Measurements from ENCODE around the gene HAGHL. TPM values are rescaled to one million over a fixed set of nuclear protein-coding genes. Genes with fewer than 3 reads are reported as not detected.

The HAGHL gene
- polyA plus RNA-seq, 1 donor (not counting 4 experiments of a cell fraction or from before 2014, with no cell fraction given), result 8.0 TPM

GRCh38 chr16:679814-680624, 46.9 kb upstream of the HAGHL start, which contains the start of gene STUB1:
TSS of gene STUB1 (plus strand) at chr16:680410. CDS start at chr16:680526, 116 bp downstream.
- peak within 1 kb of the TSS; percentile 87 for H2AFZ ChIP-seq (ENCODE audit: control insufficient read depth, low read length)
- H3K27ac ChIP-seq (ENCODE audit: control insufficient read depth, insufficient read depth, low read length), result peak within 1 kb of the TSS; percentile 64
- H4K20me1 ChIP-seq (ENCODE audit: control insufficient read depth, extremely low read depth, insufficient read depth, low read length), result peaks cover 16% of the 10 kb centered on the region
- H3K79me2 ChIP-seq (ENCODE audit: control insufficient read depth, insufficient read depth, low read length), result peaks cover 31% of the 10 kb centered on the region
- DNase-seq (ENCODE audit: low read depth, low spot score), result no peak
- H3K4me3 ChIP-seq (ENCODE audit: control insufficient read depth in 2 of 3, extremely low read depth in 1 of 3, insufficient read depth in 2 of 3, low read depth in 1 of 3, low read length in 3 of 3), result peak within 1 kb of the TSS; percentile 56 to 89 (median 88)
- H3K27me3 ChIP-seq (ENCODE audit: control insufficient read depth, extremely low read depth, insufficient read depth, low read length), result no peaks in the 10 kb centered on the region
- peaks cover 10 to 21% of the 10 kb centered on the region in 2 experiments for H3K36me3 ChIP-seq (ENCODE audit: control insufficient read depth in 2 of 2, extremely low read depth in 1 of 2, insufficient read depth in 2 of 2, low read length in 2 of 2)
- H3K9ac ChIP-seq (ENCODE audit: control insufficient read depth, extremely low read depth, insufficient read depth, low read length), result peak within 1 kb of the TSS; percentile 82
- H3K9me3 ChIP-seq (ENCODE audit: control insufficient read depth, low read depth, low read length), result no peaks in the 10 kb centered on the region
- FAIRE-seq, result no peak
- H3K4me2 ChIP-seq (ENCODE audit: control insufficient read depth, extremely low read depth, insufficient read depth, low read depth, low read length), result peak within 1 kb of the TSS; percentile 86
- dilution Hi-C loops (cut with MboI; ENCODE audit: extremely low pct_ligation_motif_present, low sequenced_read_pairs), result no loop called here
- TF ChIP-seq, protein P1, sequence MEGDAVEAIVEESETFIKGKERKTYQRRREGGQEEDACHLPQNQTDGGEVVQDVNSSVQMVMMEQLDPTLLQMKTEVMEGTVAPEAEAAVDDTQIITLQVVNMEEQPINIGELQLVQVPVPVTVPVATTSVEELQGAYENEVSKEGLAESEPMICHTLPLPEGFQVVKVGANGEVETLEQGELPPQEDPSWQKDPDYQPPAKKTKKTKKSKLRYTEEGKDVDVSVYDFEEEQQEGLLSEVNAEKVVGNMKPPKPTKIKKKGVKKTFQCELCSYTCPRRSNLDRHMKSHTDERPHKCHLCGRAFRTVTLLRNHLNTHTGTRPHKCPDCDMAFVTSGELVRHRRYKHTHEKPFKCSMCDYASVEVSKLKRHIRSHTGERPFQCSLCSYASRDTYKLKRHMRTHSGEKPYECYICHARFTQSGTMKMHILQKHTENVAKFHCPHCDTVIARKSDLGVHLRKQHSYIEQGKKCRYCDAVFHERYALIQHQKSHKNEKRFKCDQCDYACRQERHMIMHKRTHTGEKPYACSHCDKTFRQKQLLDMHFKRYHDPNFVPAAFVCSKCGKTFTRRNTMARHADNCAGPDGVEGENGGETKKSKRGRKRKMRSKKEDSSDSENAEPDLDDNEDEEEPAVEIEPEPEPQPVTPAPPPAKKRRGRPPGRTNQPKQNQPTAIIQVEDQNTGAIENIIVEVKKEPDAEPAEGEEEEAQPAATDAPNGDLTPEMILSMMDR (optimal IDR thresholded peaks at IDR 0.05 in 1 of 3, IDR thresholded peaks at IDR 0.05 in 1 of 3, conservative IDR thresholded peaks at IDR 0.05 in 1 of 3; ENCODE audit: extremely low read depth in 1 of 3, insufficient read depth in 2 of 3, low read length in 3 of 3), result no peak
- no peak for TF ChIP-seq EZH2 (IDR thresholded peaks at IDR 0.05; ENCODE audit: low read length)
- peaks cover 49% of the 10 kb centered on the region for H3K4me1 ChIP-seq (ENCODE audit: control insufficient read depth, extremely low read depth, insufficient read depth, low read length)
- H3K9me1 ChIP-seq (ENCODE audit: control insufficient read depth, extremely low read depth, insufficient read depth, low read length), result no peaks in the 10 kb centered on the region

DNA sequence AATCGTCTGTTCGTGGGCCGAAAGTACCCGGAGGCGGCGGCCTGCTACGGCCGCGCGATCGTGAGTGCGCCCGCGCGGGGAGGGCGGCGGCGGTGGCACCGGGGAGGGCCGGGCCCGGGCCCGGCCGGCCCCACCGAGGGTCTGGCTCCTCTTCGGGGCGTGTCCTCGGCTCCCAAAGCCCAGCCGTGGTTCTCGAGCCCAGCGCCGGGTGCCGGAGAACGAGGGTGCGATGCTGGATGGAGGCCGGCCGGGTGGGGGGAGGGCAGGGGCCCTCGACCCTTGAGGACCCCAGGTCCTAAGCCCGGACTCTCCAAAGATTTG, 46.3 kb upstream of the HAGHL start:
- Histone ChIP-seq H3K4me3 (ENCODE audit: control insufficient read depth in 2 of 3, extremely low read depth in 1 of 3, insufficient read depth in 2 of 3, low read depth in 1 of 3, low read length in 3 of 3) (peak overlapping the region; percentile 56 to 89 (median 88)), H3K4me1 (ENCODE audit: control insufficient read depth, extremely low read depth, insufficient read depth, low read length) (peaks cover 47% of the 10 kb centered on the region), H3K9me1 (ENCODE audit: control insufficient read depth, extremely low read depth, insufficient read depth, low read length) (no peaks in the 10 kb centered on the region), H3K9ac (ENCODE audit: control insufficient read depth, extremely low read depth, insufficient read depth, low read length) (peak overlapping the region; percentile 82), H3K4me2 (ENCODE audit: control insufficient read depth, extremely low read depth, insufficient read depth, low read depth, low read length) (peak overlapping the region; percentile 86), H3K36me3 (ENCODE audit: control insufficient read depth in 2 of 2, extremely low read depth in 1 of 2, insufficient read depth in 2 of 2, low read length in 2 of 2) (peaks cover 10 to 27% of the 10 kb centered on the region in 2 experiments), H4K20me1 (ENCODE audit: control insufficient read depth, extremely low read depth, insufficient read depth, low read length) (peaks cover 16% of the 10 kb centered on the region), H3K27ac (ENCODE audit: control insufficient read depth, insufficient read depth, low read length) (peak overlapping the region; percentile 64), H2AFZ (ENCODE audit: control insufficient read depth, low read length) (no peak overlapping the region), H3K27me3 (ENCODE audit: control insufficient read depth, extremely low read depth, insufficient read depth, low read length) (no peaks in the 10 kb centered on the region), H3K9me3 (ENCODE audit: control insufficient read depth, low read depth, low read length) (no peaks in the 10 kb centered on the region), H3K79me2 (ENCODE audit: control insufficient read depth, insufficient read depth, low read length) (peaks cover 37% of the 10 kb centered on the region)
- DNase-seq (ENCODE audit: low read depth, low spot score), result no peak
- TF ChIP-seq, protein P1 (optimal IDR thresholded peaks at IDR 0.05 in 1 of 3, IDR thresholded peaks at IDR 0.05 in 1 of 3, conservative IDR thresholded peaks at IDR 0.05 in 1 of 3; ENCODE audit: extremely low read depth in 1 of 3, insufficient read depth in 2 of 3, low read length in 3 of 3), result no peak
- dilution Hi-C loops (cut with MboI; ENCODE audit: extremely low pct_ligation_motif_present, low sequenced_read_pairs), result no loop called here
- no peak for FAIRE-seq

All from keratinocyte (primary cell).